DOHH2 (cell line): ENCODE results near the gene CCDC88C.

ENCODE experiments used
- H3F3A ChIP-seq: fragments of 200-600 bp; sonication (generic), shearing (Covaris generic); 2 replicates; pipeline ENCODE4 v1.6.0; 2016; ENCODE audit warnings: antibody characterized with exemption, mild to moderate bottlenecking; ENCODE audit not compliant: control insufficient read depth, insufficient read depth
- H3K27ac ChIP-seq: fragments of 200-600 bp; sonication (generic); 2 replicates; pipeline ENCODE4 v1.5.1; 2014; ENCODE audit warnings: low read depth, mild to moderate bottlenecking, low read length, moderate library complexity
- H3K27me3 ChIP-seq: fragments of 200-600 bp; sonication (generic); 2 replicates; pipeline ENCODE4 v1.6.1; 2014; ENCODE audit warnings: mild to moderate bottlenecking, low read length, mixed read lengths; ENCODE audit not compliant: control insufficient read depth
- H3K36me3 ChIP-seq: fragments of 200-600 bp; sonication (generic); 2 replicates; pipeline ENCODE4 v1.6.1; 2014; ENCODE audit warnings: mild to moderate bottlenecking, low read length, moderate library complexity, mixed read lengths; ENCODE audit not compliant: control insufficient read depth
- H3K4me1 ChIP-seq: fragments of 200-600 bp; sonication (generic); 2 replicates; pipeline ENCODE4 v1.6.1; 2014; ENCODE audit warnings: mild to moderate bottlenecking, low read length, mixed read lengths; ENCODE audit not compliant: control insufficient read depth
- H3K4me2 ChIP-seq: fragments of 200-600 bp; sonication (generic); 2 replicates; pipeline ENCODE4 v1.6.0; 2014; ENCODE audit warnings: mild to moderate bottlenecking, low read length, moderate library complexity
- H3K4me3 ChIP-seq: fragments of 200-600 bp; sonication (generic); 2 replicates; pipeline ENCODE4 v1.5.1; 2014; ENCODE audit warnings: mild to moderate bottlenecking, low read length, mixed read lengths
- H3K79me2 ChIP-seq: fragments of 200-600 bp; sonication (generic); 2 replicates; pipeline ENCODE4 v1.6.1; 2014; ENCODE audit warnings: mild to moderate bottlenecking, low read length, mixed read lengths; ENCODE audit not compliant: control insufficient read depth
- H3K9me2 ChIP-seq: fragments of 200-600 bp; sonication (generic); replicated peaks from 2 replicates; pipeline ENCODE4 v1.6.1; 2014; ENCODE audit warnings: mild to moderate bottlenecking, low read length, mixed read lengths; ENCODE audit not compliant: control insufficient read depth
- H3K9me3 ChIP-seq: fragments of 200-600 bp; sonication (generic); 2 replicates; pipeline ENCODE4 v1.6.1; 2014; ENCODE audit warnings: antibody characterized with exemption, low read length, mixed read lengths; ENCODE audit not compliant: control insufficient read depth, insufficient read depth
- H4K20me1 ChIP-seq: fragments of 200-600 bp; sonication (generic); 2 replicates; pipeline ENCODE4 v1.6.0; 2014; ENCODE audit warnings: low read depth, mild to moderate bottlenecking, antibody characterized with exemption, low read length, moderate library complexity; ENCODE audit not compliant: control insufficient read depth, insufficient read depth
- CTCF ChIP-seq: fragments of 200-600 bp; sonication (generic); IDR thresholded peaks from one replicate; pipeline ENCODE4 v1.5.1; 2014; ENCODE audit warnings: antibody characterized with exemption, mild to moderate bottlenecking, low read depth, low read length; ENCODE audit not compliant: poor library complexity, severe bottlenecking
- EZH2phosphoT487 ChIP-seq: fragments of 200-600 bp; sonication (generic); IDR thresholded peaks from 2 replicates; pipeline ENCODE4 v1.6.1; 2017; ENCODE audit warnings: borderline replicate concordance, mild to moderate bottlenecking, antibody characterized with exemption, low read length, moderate library complexity, mixed read lengths

The CCDC88C gene

DNA sequence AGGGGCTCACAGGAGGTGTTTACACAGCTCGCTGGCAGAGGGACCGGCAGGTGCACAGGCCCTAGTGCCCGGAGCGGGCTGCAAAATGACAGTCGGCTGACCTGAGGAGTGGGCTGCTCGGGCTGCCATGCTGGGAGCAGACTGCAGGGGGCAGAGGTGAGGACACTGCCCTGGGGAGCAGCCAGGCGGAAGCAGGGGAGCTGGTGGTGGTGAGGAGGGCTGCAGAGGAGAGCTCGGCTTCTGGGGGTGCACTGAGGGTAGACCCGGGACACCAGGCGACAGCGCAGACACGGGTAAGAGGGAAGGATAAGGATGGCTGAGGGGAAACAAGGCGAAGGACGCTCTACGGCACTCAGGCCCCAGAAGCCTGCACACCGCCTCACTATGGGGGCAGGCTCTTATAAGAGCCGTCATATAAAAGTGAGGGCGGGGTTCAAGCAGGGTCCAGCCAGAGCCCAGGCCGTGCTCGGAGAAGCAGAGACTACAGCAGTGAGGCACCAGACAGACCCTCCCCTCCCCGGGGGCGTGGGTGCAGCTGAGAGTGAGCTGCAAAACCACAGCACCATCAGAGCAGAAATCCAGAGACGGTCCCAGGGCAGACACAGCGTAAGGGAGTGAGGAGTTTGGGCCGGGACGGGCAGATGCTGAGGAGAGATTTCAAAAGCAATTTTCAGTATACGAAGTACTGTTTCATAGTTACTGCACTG, 62.5 kb downstream of the CCDC88C start:
- Histone ChIP-seq H3K4me3 (peak overlapping the region; percentile 73), H3K27ac (peak overlapping the region; percentile 98), H3K4me1 (peaks cover 100% of the 10 kb centered on the region), H3K79me2 (peaks cover 92% of the 10 kb centered on the region), H4K20me1 (no peaks in the 10 kb centered on the region), H3K36me3 (peaks cover 77% of the 10 kb centered on the region), H3K4me2 (peak overlapping the region; percentile 92), H3K9me2 (no peaks in the 10 kb centered on the region), H3K9me3 (no peaks in the 10 kb centered on the region), H3K27me3 (no peaks in the 10 kb centered on the region), H3F3A (peaks cover 42% of the 10 kb centered on the region)
- no peak for TF ChIP-seq EZH2phosphoT487
- peak; percentile 96 for TF ChIP-seq CTCF

GRCh38 chr14:91354221-91354916, 63.3 kb downstream of the CCDC88C start:
- TF ChIP-seq CTCF (no peak), EZH2phosphoT487 (no peak)
- Histone ChIP-seq H3K27ac (peak overlapping the region; percentile 98), H3K9me3 (no peaks in the 10 kb centered on the region), H3K27me3 (no peaks in the 10 kb centered on the region), H3F3A (peaks cover 45% of the 10 kb centered on the region), H3K9me2 (no peaks in the 10 kb centered on the region), H4K20me1 (no peaks in the 10 kb centered on the region), H3K4me3 (peak overlapping the region; percentile 73), H3K36me3 (peaks cover 70% of the 10 kb centered on the region), H3K79me2 (peaks cover 92% of the 10 kb centered on the region), H3K4me1 (peaks cover 100% of the 10 kb centered on the region), H3K4me2 (peak overlapping the region; percentile 92)

- H3K79me2 ChIP-seq = peaks cover 93% of the 10 kb centered on the region
Observed at GRCh38 chr14:91352728-91353692, 64.6 kb downstream of the CCDC88C start.

More at GRCh38 chr14:91352728-91353692, 64.6 kb downstream of the CCDC88C start:
- Histone ChIP-seq H3K27ac (peak overlapping the region; percentile 98), H3F3A (peaks cover 52% of the 10 kb centered on the region), H3K36me3 (peaks cover 64% of the 10 kb centered on the region), H3K9me2 (no peaks in the 10 kb centered on the region), H3K4me3 (peak overlapping the region; percentile 77), H3K27me3 (no peaks in the 10 kb centered on the region), H4K20me1 (no peaks in the 10 kb centered on the region), H3K4me1 (peaks cover 100% of the 10 kb centered on the region), H3K9me3 (no peaks in the 10 kb centered on the region), H3K4me2 (peak overlapping the region; percentile 92)
- TF ChIP-seq CTCF (no peak), EZH2phosphoT487 (no peak)
